HG02870 (cell line): Measurements from ENCODE around the gene BTNL2.
A peak's percentile ranks its signal among the peaks of the same experiment; 100 is the strongest.

Experiments used
- ATAC-seq: cut with Tn5 transposase; IDR thresholded peaks from one replicate; pipeline ENCODE4 v1.9.1; 2021; ENCODE audit warnings: mild to moderate bottlenecking, moderate library complexity; ENCODE audit not compliant: unreplicated experiment

The BTNL2 gene

GRCh38 chr6:32415521-32416019 lies 8.6 kb upstream of the BTNL2 start:
- ATAC-seq, result no peak

- ATAC-seq, result no peak
These were observed 6.6 kb upstream of the BTNL2 start for GRCh38 chr6:32413427-32414047.

- ATAC-seq, result no peak
These were observed 4.8 kb upstream of the BTNL2 start for GRCh38 chr6:32411566-32412327.

GRCh38 chr6:32410906-32411305 lies 3.9 kb upstream of the BTNL2 start:
- no peak for ATAC-seq

GRCh38 chr6:32406197-32406596 lies 784 bp downstream of the BTNL2 start:
- ATAC-seq, result no peak

- ATAC-seq, result no peak
These were observed 1.3 kb downstream of the BTNL2 start for GRCh38 chr6:32405656-32406055.

- no peak for ATAC-seq
These were observed 4.2 kb downstream of the BTNL2 start for GRCh38 chr6:32402812-32403211.

- ATAC-seq, result no peak
These were observed 5.6 kb downstream of the BTNL2 start for GRCh38 chr6:32401284-32401963.

GRCh38 chr6:32397252-32397920 lies 9.6 kb downstream of the BTNL2 start:
- peak; percentile 59 for ATAC-seq

GRCh38 chr6:32396028-32396427 lies 11.0 kb downstream of the BTNL2 start:
- no peak for ATAC-seq

GRCh38 chr6:32393665-32394420 lies 13.1 kb downstream of the BTNL2 start:
- ATAC-seq, result no peak

GRCh38 chr6:32391505-32391904 lies 15.5 kb downstream of the BTNL2 start:
- ATAC-seq, result no peak

- no peak for ATAC-seq
These were observed 19.2 kb downstream of the BTNL2 start for GRCh38 chr6:32387589-32388340.

- ATAC-seq, result no peak
These were observed 20.9 kb downstream of the BTNL2 start for GRCh38 chr6:32386040-32386439.

- ATAC-seq, result no peak
These were observed 24.1 kb downstream of the BTNL2 start for GRCh38 chr6:32382757-32383420.

- ATAC-seq, result no peak
These were observed 27.4 kb downstream of the BTNL2 start for GRCh38 chr6:32379545-32379944.

GRCh38 chr6:32375739-32376529 lies 31.0 kb downstream of the BTNL2 start:
- no peak for ATAC-seq

- ATAC-seq, result no peak
These were observed 35.2 kb downstream of the BTNL2 start, which contains the start of gene TSBP1 for GRCh38 chr6:32371803-32372202. Gene TSBP1, minus strand, starts transcription at chr6:32371903. Its CDS starts 197 bp downstream, at chr6:32371706.
